Central memory CD4-positive, alpha-beta T cell (primary cell): Measurements from ENCODE around the gene ANTKMT.
A peak's percentile ranks its signal among the peaks of the same experiment; 100 is the strongest.
"Not testable (repeated sequence)": the region's sequence is repeated elsewhere in the genome, so short reads cannot be mapped to it uniquely, and the experiment has no call there.

ENCODE experiments used
- DNase-seq: peaks from one replicate; pipeline ENCODE4 v3.0.0; 2022

Gene ANTKMT

GRCh38 chr16:700684-701584 lies 20.0 kb upstream of the ANTKMT start:
- peak; percentile 50 for DNase-seq

- DNase-seq = no peak
These were observed 18.6 kb upstream of the ANTKMT start for GRCh38 chr16:702341-702740.

GRCh38 chr16:703406-703805 lies 17.5 kb upstream of the ANTKMT start:
- DNase-seq = no peak

- no peak for DNase-seq
These were observed 16.9 kb upstream of the ANTKMT start for GRCh38 chr16:704047-704446.

GRCh38 chr16:704552-705380 lies 16.2 kb upstream of the ANTKMT start:
- DNase-seq = no peak

- DNase-seq = no peak
These were observed 15.3 kb upstream of the ANTKMT start, which contains the start of gene FBXL16 for GRCh38 chr16:705431-706188. FBXL16 (minus strand) TSS chr16:705801; CDS start chr16:697405, 8,396 bp downstream.

GRCh38 chr16:706189-707061 lies 14.5 kb upstream of the ANTKMT start:
- DNase-seq = no peak

- DNase-seq = no peak
These were observed 13.8 kb upstream of the ANTKMT start for GRCh38 chr16:707062-707538.

GRCh38 chr16:708019-708418 lies 12.9 kb upstream of the ANTKMT start:
- no peak for DNase-seq

GRCh38 chr16:708959-709358 lies 12.0 kb upstream of the ANTKMT start:
- DNase-seq = no peak

GRCh38 chr16:709566-710499 lies 11.1 kb upstream of the ANTKMT start:
- DNase-seq = no peak

GRCh38 chr16:710500-711075 lies 10.4 kb upstream of the ANTKMT start:
- DNase-seq = no peak

GRCh38 chr16:711084-711483 lies 9.9 kb upstream of the ANTKMT start:
- no peak for DNase-seq

- DNase-seq = peak; percentile 70
These were observed 9.2 kb upstream of the ANTKMT start for GRCh38 chr16:711548-712320.

GRCh38 chr16:712740-713250 lies 8.2 kb upstream of the ANTKMT start:
- not testable (repeated sequence) for DNase-seq

GRCh38 chr16:714079-714478 lies 6.9 kb upstream of the ANTKMT start:
- no peak for DNase-seq

- DNase-seq = peak; percentile 79
These were observed 6.1 kb upstream of the ANTKMT start, which contains the start of gene METRN for GRCh38 chr16:714558-715476. METRN (plus strand) TSS chr16:715118; CDS start chr16:715290, 172 bp downstream.
